Omental fat pad (tissue), 4 donors: Measurements from ENCODE around the gene OBSL1. TPM values are rescaled to one million over a fixed set of nuclear protein-coding genes. Genes with fewer than 3 reads are reported as not detected.

ENCODE experiments used
- ATAC-seq: fragments of 150-250 bp; one replicate; pipeline ENCODE4 v1.9.1; 2016; ENCODE audit warnings: mild to moderate bottlenecking, moderate library complexity; ENCODE audit not compliant: low FRiP score
- DNase-seq: peaks from one replicate; pipeline ENCODE4 v3.0.0-alpha.2; 2019; ENCODE audit warnings: low spot score
- CTCF ChIP-seq, 3 donors: fragments of 450-650 bp; IDR thresholded peaks; one replicate each; pipeline ENCODE4 v1.5.1; 2016 to 2017; ENCODE audit warnings: antibody characterized with exemption in 3 of 3, mild to moderate bottlenecking in 3 of 3, moderate library complexity in 2 of 3
- total RNA-seq, 4 donors: library from RNA; depleted of rRNA; stranded (reverse); fragments of >200 nt; gene quantifications; one replicate each; pipeline ENCODE4 v1.1.0, GENCODE V29; 2016

Gene OBSL1
- total RNA-seq, 4 donors from 2014 or later: 68.6 to 117 (median 88.7) TPM

DNA sequence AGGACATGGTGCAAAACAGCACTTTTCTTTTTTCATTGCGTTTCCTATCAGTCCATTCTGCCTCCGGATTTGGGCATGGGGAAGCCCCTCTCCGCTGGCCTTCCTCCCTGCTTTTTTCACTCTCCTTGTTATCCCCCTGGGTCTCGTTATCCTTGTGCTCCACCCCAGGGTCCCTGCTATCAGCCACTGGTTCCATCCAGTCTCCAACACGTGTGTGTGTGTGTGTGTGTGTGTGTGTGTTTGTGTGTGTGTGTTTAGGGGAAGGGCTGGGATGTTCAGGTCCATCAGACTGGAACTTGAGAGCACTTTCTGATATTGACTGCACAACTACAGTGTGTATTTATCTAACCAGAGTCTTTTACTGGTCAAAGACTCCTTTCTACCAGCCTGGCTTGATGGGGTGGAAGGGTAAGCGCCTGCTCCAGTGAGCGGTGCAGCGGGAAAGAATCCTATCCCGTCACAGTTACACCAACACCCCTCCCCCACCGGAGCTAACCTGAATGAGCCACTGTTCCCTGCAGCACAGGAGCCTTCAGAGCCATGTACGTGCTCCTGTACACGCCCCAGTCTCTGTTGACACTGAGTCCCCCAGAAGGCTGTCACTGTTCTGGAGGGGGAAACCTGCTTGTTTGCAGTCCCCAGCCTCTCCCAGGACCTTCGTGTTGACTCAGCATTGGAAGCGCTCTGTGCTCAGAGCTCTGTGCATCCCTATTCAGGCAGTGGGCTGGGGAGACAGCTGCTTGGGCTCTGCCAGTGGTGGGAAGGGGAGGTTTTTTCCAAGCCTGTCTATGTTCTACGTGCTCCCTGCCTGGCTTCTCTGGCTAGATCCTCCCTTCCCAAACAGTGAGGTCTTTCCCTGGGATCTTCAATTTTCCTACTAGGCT lies 5.4 kb upstream of the OBSL1 start:
- DNase-seq (no peak), ATAC-seq (no peak)
- TF ChIP-seq CTCF (IDR thresholded peaks at IDR 0.05): no peak

DNA sequence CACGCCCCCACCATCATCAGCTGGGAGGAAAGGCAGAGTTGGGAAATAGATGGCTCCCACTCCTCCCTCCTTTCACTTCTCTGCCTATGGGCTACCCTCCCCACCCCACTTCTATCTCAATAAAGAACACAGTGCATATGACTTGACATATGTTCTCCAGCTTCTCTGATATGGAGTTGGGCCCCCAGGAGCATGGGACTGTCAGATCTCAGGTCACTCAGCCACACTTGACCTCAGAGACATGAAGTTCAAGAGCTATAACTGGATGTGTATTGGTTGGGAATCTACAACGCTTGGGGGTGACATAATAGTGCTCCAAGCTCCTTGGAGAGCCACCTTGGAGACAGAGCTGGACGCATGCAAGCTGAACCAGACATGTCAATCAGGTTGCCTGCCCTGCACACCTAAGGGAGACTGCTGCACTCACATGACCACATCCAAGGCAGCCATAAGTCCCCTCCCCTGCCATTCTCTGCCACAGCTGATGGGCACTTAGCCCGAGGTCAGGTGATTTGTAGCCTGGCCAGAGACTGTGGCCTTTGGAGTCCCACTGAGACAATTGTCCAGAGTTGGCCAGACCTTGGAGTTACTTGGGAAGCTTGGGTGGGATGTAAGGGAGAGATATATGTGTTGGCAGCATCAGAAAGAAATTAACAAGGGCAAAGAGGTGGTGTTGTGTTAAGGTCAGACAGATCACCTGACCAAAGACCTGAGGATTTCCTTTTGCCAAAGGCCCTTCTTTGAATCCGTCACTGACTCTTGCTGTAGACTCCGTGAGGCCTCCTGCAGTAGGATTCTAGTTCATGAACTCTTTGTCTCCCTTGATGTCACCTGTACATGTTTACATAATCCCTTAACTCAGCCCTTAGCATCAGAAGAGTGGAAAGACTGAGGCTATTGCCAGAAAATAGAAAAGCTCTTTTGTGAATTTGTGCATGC lies 4.5 kb upstream of the OBSL1 start:
- ATAC-seq (no peak), DNase-seq (no peak)
- TF ChIP-seq CTCF (IDR thresholded peaks at IDR 0.05): no peak

GRCh38 chr2:219574484-219575311 lies 3.4 kb upstream of the OBSL1 start:
- no peak for ATAC-seq
- TF ChIP-seq CTCF (IDR thresholded peaks at IDR 0.05): no peak
- DNase-seq: no peak

DNA sequence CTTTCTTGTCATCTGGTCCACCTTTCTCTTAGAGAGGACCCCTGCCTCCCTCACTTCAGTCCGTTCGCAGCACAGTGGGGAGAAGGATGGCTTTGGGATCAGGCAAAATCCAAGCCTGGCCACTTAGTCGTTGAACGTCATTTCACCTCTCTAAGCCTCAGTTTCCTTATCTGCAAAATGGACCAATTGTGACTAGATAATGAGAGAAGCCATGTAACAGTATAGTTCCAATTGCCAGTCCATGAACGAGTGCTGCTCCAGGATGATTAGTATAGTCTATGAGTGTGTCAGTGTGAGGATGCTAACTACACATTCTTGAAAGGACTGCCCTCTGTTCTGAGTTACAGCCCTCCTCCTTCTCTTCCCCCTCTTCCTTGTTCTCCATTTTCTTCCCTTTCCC lies 1.8 kb upstream of the OBSL1 start:
- no peak for DNase-seq
- no peak for TF ChIP-seq CTCF (IDR thresholded peaks at IDR 0.05)
- no peak for ATAC-seq

- no peak for ATAC-seq
- no peak for DNase-seq
- no peak for TF ChIP-seq CTCF (IDR thresholded peaks at IDR 0.05)
Observed at GRCh38 chr2:219572237-219573001, 1.1 kb upstream of the OBSL1 start, which contains the start of gene INHA. Gene INHA (plus strand): TSS chr2:219572310. CDS start chr2:219572375, 65 bp downstream.

DNA sequence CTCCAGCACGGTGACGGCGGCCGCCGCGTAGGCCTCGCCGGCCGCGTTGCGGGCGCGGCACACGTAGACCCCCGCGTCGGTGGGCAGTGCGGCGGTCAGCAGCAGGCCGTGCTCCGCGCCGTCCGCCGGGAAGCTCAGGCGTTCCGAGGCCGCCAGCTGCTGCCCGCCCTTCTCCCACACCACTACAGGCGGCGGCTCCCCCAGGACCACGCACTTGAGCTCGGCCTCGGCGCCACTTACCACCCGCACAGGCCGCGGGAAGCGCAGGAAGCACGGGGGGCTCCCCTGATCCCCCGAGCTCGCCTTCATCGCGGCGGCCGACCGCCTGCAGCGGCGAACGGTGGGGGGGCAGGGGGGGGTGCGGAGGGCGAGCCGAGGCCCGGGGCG lies 422 bp downstream of the OBSL1 start:
- TF ChIP-seq CTCF (IDR thresholded peaks at IDR 0.05): no peak
- peak; percentile 24 for ATAC-seq
- no peak for DNase-seq
